Mesodermal cell (in vitro differentiated cells): ENCODE data around the gene AMBRA1.

Experiments
- H3K27ac ChIP-seq: 2 replicates; pipeline ENCODE4 v1.7.0; 2013; ENCODE audit warnings: mild to moderate bottlenecking, low read depth, low read length, moderate library complexity; ENCODE audit not compliant: severe bottlenecking
- H3K36me3 ChIP-seq: 2 replicates; pipeline ENCODE4 v1.7.1; 2013; ENCODE audit warnings: mild to moderate bottlenecking, low read length, moderate library complexity; ENCODE audit not compliant: control insufficient read depth, insufficient read depth
- H3K4me1 ChIP-seq: one replicate; pipeline ENCODE4 v1.7.1; 2013; ENCODE audit warnings: mild to moderate bottlenecking, low read length; ENCODE audit not compliant: insufficient read depth, control insufficient read depth, poor library complexity, severe bottlenecking
- H3K4me3 ChIP-seq: 2 replicates; pipeline ENCODE4 v1.7.0; 2013; ENCODE audit warnings: low read length, control low read depth, mild to moderate bottlenecking; ENCODE audit not compliant: insufficient read depth, poor library complexity, severe bottlenecking; ENCODE audit errors: extremely low read depth
- H3K9me3 ChIP-seq: 2 replicates; pipeline ENCODE4 v1.7.1; 2013; ENCODE audit warnings: mild to moderate bottlenecking, low read length, moderate library complexity; ENCODE audit not compliant: control insufficient read depth
- WGBS, 2 experiments: methylation state at CpG; one replicate each; pipeline ENCODE4 v1.1.5; 2013; ENCODE audit warnings: missing lambda C conversion rate in 2 of 2; ENCODE audit not compliant: insufficient coverage in 2 of 2; 5-methylcytosine and 5-hydroxymethylcytosine counted together

AMBRA1 gene

DNA sequence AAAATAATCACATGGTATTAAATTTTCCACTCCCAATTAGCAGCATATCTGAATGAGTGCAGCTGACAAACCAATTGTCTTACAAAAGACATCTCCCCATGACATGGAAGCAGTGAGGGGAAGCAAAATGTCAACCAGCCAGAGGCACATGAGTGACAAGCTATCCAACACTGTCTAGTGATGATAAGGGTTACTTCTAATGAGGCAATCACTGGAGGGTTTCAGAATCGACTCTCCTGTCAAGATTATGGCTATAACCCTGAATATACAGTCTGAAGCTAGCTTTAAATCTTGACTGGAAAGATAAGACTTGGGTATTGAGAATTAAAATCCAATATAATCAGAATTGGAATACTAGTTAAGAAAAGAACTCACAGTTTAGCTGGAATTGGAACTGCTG, 50.3 kb downstream of the AMBRA1 start:
- H3K36me3 ChIP-seq: peaks cover 82% of the 10 kb centered on the region
- no peak overlapping the region for H3K27ac ChIP-seq
- no peak overlapping the region for H3K4me3 ChIP-seq
- H3K9me3 ChIP-seq: no peaks in the 10 kb centered on the region
- H3K4me1 ChIP-seq: no peaks in the 10 kb centered on the region
- WGBS, 2 experiments: 67 to 100% methylated on average over 1 of the region's 1 CpG

GRCh38 chr11:46541593-46542371, 52.0 kb downstream of the AMBRA1 start:
- peaks cover 72% of the 10 kb centered on the region for H3K36me3 ChIP-seq
- no peak overlapping the region for H3K27ac ChIP-seq
- H3K9me3 ChIP-seq: no peaks in the 10 kb centered on the region
- 93 to 98% methylated on average over 14 to 15 of the region's 16 CpGs for WGBS, 2 experiments
- no peaks in the 10 kb centered on the region for H3K4me1 ChIP-seq
- H3K4me3 ChIP-seq: no peak overlapping the region

- no peak overlapping the region for H3K27ac ChIP-seq
- 95 to 100% methylated on average over 3 to 4 of the region's 4 CpGs for WGBS, 2 experiments
- H3K36me3 ChIP-seq: peaks cover 62% of the 10 kb centered on the region
- H3K4me1 ChIP-seq: no peaks in the 10 kb centered on the region
- no peak overlapping the region for H3K4me3 ChIP-seq
- H3K9me3 ChIP-seq: no peaks in the 10 kb centered on the region
Observed at GRCh38 chr11:46540807-46541206, 53.0 kb downstream of the AMBRA1 start.

DNA sequence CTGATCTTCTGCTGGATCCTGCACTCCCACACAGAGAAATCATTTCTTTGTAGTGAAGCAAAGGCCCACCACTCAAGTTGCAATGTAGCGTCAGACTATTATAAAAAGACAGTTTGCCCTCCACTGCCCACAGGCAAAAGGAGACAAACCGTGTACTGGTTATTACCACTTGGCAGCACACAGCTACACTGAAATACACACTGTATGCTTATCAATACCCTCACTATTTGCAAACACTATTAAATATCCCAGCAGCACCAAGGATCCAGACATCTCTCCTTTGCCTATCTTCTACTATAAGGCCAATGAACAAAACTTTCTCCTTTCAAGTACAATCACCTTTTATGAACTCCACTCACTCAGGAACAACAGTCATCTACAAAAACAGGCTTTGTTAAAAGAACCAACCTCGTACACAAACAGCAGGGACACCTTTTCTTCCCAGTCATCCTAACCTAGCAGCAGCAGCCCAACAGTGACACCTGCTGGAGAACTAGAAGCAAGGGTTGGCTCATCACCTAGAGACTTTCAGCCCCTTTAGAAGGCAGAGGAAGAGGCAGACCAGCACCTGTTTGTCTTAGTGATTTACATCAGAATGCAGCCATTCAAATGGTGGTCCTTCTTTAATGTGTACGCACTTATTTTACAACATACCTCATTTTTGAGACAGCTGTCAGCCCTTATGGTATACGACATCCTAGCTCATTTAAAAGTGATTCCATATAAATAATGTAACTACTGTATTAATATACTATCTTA, 56.1 kb downstream of the AMBRA1 start:
- Histone ChIP-seq H3K36me3 (peaks cover 31% of the 10 kb centered on the region), H3K4me1 (no peaks in the 10 kb centered on the region), H3K27ac (no peak overlapping the region), H3K4me3 (no peak overlapping the region), H3K9me3 (no peaks in the 10 kb centered on the region)
- WGBS, 2 experiments: 25 to 38% methylated on average over 2 to 3 of the region's 5 CpGs

DNA sequence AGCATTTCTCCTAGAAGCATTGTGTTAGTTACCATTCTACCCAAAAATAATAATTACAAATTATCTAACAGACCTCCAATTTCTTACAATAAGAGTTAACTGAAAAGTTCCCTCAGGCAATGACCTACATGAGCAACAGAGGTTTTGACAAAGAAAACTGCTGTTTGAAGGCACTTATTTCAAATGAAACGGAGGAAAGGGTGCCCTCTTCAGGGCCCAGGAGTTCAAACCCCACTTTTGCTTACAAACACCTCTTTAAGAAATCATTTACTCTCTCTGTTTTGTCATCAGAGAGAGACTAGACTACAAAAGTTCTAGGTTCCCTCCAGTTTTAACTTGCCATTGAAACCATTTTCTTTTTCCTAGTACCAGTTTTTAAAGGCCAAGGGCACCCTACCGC, 56.7 kb downstream of the AMBRA1 start:
- H3K4me1 ChIP-seq: no peaks in the 10 kb centered on the region
- no peak overlapping the region for H3K4me3 ChIP-seq
- 55 to 83% methylated on average over 2 of the region's 2 CpGs for WGBS, 2 experiments
- peaks cover 25% of the 10 kb centered on the region for H3K36me3 ChIP-seq
- H3K9me3 ChIP-seq: no peaks in the 10 kb centered on the region
- no peak overlapping the region for H3K27ac ChIP-seq

- Histone ChIP-seq H3K9me3 (no peaks in the 10 kb centered on the region), H3K27ac (no peak overlapping the region), H3K4me1 (no peaks in the 10 kb centered on the region), H3K4me3 (no peak overlapping the region), H3K36me3 (peaks cover 11% of the 10 kb centered on the region)
- whole genome bisulfite sequencing, 2 experiments: 94 to 100% methylated on average over 3 of the region's 4 CpGs
Observed at GRCh38 chr11:46535688-46536087, 58.1 kb downstream of the AMBRA1 start.

- peaks cover 6% of the 10 kb centered on the region for H3K36me3 ChIP-seq
- H3K9me3 ChIP-seq: no peaks in the 10 kb centered on the region
- WGBS, 2 experiments: 98 to 100% methylated on average over 3 to 5 of the region's 5 CpGs
- H3K4me3 ChIP-seq: no peak overlapping the region
- no peak overlapping the region for H3K27ac ChIP-seq
- H3K4me1 ChIP-seq: no peaks in the 10 kb centered on the region
Observed at GRCh38 chr11:46534711-46535110, 59.1 kb downstream of the AMBRA1 start.

DNA sequence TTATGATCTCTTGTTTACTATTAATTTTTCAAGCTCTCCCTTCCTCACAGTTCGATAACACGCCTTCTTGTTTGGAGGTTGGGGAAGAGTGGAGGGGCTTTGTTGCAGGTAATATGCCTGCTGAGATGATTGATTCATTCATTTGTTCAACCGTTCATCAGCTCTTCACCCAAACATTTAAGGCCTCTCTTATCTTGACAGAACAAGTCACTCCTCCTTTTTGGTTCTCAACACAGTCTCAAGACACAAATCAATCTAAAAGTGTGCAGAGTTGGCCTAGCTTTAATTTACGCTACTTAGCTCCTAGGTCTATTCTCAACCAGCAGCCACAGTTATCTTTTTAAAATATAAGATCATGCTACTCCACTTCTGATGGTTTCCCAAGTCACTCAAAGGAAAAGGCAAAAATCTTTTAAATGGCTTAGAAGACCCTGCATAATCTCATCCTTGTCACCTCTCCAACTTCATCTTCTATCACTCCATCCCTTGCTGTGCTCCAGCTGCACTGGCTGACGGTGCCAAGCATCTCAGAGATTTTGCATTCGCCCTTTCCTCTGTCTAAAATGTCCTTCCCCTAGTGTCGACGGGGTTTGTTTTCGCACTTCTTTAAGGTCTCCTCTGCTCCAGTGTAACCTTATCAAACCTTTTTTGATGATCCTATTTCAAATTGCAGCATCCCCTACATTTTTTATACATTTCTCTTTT, 60.3 kb downstream of the AMBRA1 start:
- WGBS, 2 experiments: 93% methylated on average over 6 to 7 of the region's 9 CpGs
- no peak overlapping the region for H3K4me3 ChIP-seq
- no peaks in the 10 kb centered on the region for H3K36me3 ChIP-seq
- no peaks in the 10 kb centered on the region for H3K4me1 ChIP-seq
- H3K9me3 ChIP-seq: no peaks in the 10 kb centered on the region
- H3K27ac ChIP-seq: no peak overlapping the region

- no peak overlapping the region for H3K4me3 ChIP-seq
- 89% methylated on average over 1 to 5 of the region's 6 CpGs for whole genome bisulfite sequencing, 2 experiments
- H3K4me1 ChIP-seq: no peaks in the 10 kb centered on the region
- no peaks in the 10 kb centered on the region for H3K9me3 ChIP-seq
- no peak overlapping the region for H3K27ac ChIP-seq
- peaks cover 5% of the 10 kb centered on the region for H3K36me3 ChIP-seq
Observed at GRCh38 chr11:46529928-46530574, 63.8 kb downstream of the AMBRA1 start.

DNA sequence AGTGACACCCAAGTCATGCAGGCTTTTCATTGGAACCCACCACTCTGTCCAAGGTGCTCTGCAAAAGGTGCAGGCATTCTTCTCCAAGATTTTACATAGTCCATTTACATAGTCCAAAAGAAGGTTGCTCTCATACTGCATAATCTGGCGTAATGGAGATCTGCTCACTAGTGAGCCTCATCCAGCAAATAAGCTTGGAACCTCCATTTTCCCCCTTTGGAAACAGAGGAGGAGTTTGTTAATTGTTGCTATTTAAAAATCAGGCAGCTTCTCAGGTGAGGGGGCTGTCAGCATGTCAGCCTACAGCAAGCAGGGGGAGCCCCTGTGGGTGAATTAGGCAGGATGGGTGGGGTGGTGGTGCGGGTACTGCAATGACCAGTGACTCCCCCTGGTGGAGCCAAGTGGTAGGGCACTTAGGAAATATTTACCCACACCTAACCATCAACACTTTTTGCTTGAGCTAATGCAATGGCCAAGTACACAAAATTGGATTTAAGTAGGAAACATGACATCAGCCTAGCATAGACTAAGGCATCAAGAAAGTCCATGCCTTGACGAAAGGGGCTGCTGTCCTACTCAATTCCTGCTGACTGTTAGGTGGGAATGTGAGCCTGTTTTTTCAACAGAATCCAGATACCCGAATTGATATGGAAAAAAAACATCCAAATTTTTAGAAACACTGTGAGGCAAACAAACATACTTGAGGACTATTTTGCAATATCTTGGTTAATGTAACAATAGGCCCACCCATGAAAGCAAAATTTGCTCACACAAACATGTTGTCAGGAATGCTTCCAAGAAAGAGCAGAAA, 64.5 kb downstream of the AMBRA1 start:
- peaks cover 5% of the 10 kb centered on the region for H3K36me3 ChIP-seq
- 56% methylated on average over 2 of the region's 4 CpGs; no CpG with 5 or more reads in 1 of the 2 experiments for WGBS, 2 experiments

More for the DNA sequence above, 64.5 kb downstream of the AMBRA1 start:
- no peak overlapping the region for H3K4me3 ChIP-seq
- H3K4me1 ChIP-seq: no peaks in the 10 kb centered on the region
- no peaks in the 10 kb centered on the region for H3K9me3 ChIP-seq
- H3K27ac ChIP-seq: no peak overlapping the region
